HEK293 (cell line): ENCODE measurements around the gene GRID2.

Experiments
- CTCF ChIA-PET: fragments of 350-600 bp; formaldehyde crosslinking; extraction: SDS; loops from one replicate; lab custom pipeline; 2021; ENCODE audit warnings: antibody characterized with exemption; lab: Yijun Ruan, JAX
- POLR2A ChIA-PET: fragments of 300-600 bp; formaldehyde crosslinking; extraction: SDS; loops from one replicate; lab custom pipeline; 2020; ENCODE audit warnings: antibody characterized with exemption, inconsistent platforms; lab: Yijun Ruan, JAX
- H3K27ac ChIP-seq: fragments of 200-500 bp; sonication (Bioruptor generic); 2 replicates; pipeline ENCODE4 v1.5.1; 2014; ENCODE audit warnings: low read depth, low read length, control low read depth, inconsistent platforms; ENCODE audit errors: extremely low read depth
- H3K36me3 ChIP-seq, 2 experiments: fragments of 200-500 bp in 1 of 2; sonication (Bioruptor generic) in 1 of 2; 1 replicate in 1 of 2; 2 replicates in 1 of 2; pipeline ENCODE4 v1.5.1; 2014 to 2017; ENCODE audit warnings: inconsistent platforms in 2 of 2, low read length in 2 of 2; ENCODE audit not compliant: control insufficient read depth in 2 of 2, insufficient read depth in 1 of 2
- H3K4me1 ChIP-seq: fragments of 200-500 bp; sonication (Bioruptor generic); 2 replicates; pipeline ENCODE4 v1.5.1; 2014; ENCODE audit warnings: mild to moderate bottlenecking, low read length, inconsistent platforms; ENCODE audit not compliant: control insufficient read depth, insufficient read depth
- H3K4me3 ChIP-seq: 2 replicates; pipeline ENCODE4 v1.5.1; 2011; ENCODE audit warnings: low read depth, mild to moderate bottlenecking, control low read depth, low read length, moderate library complexity
- H3K9me3 ChIP-seq: fragments of 200-500 bp; sonication (Bioruptor generic); 2 replicates; pipeline ENCODE4 v1.5.1; 2014; ENCODE audit warnings: low read depth, low read length, inconsistent platforms; ENCODE audit not compliant: control insufficient read depth, insufficient read depth
- EGR2 ChIP-seq: fragments of 450-650 bp; formaldehyde crosslinking; IDR thresholded peaks from 2 replicates; pipeline ENCODE4 v1.5.1; 2016; ENCODE audit warnings: low read depth, missing biosample characterization, missing genetic modification characterization
- HOXD13 ChIP-seq: sonication (generic); formaldehyde crosslinking; IDR thresholded peaks from 2 replicates; pipeline ENCODE4 v1.8.0; 2022; ENCODE audit warnings: missing genetic modification reagents, borderline replicate concordance
- KLF10 ChIP-seq: fragments of 450-650 bp; IDR thresholded peaks from 2 replicates; pipeline ENCODE4 v1.5.1; 2018; ENCODE audit warnings: missing biosample characterization, mild to moderate bottlenecking, missing genetic modification characterization
- KLF9 ChIP-seq: fragments of 450-650 bp; formaldehyde crosslinking; IDR thresholded peaks from 2 replicates; pipeline ENCODE4 v1.5.1; 2016; ENCODE audit warnings: missing biosample characterization, missing genetic modification characterization, low read depth
- MYNN ChIP-seq: fragments of 450-650 bp; formaldehyde crosslinking; IDR thresholded peaks from 2 replicates; pipeline ENCODE4 v1.5.1; 2016; ENCODE audit warnings: missing biosample characterization, missing genetic modification characterization, borderline replicate concordance
- MZF1 ChIP-seq: fragments of 450-650 bp; formaldehyde crosslinking; IDR thresholded peaks from 2 replicates; pipeline ENCODE4 v1.5.1; 2017; ENCODE audit warnings: missing biosample characterization, missing genetic modification characterization, borderline replicate concordance
- SCRT2 ChIP-seq: fragments of 450-650 bp; formaldehyde crosslinking; IDR thresholded peaks from 2 replicates; pipeline ENCODE4 v1.5.1; 2016; ENCODE audit warnings: missing biosample characterization, missing genetic modification characterization
- SP3 ChIP-seq: fragments of 450-650 bp; formaldehyde crosslinking; IDR thresholded peaks from 2 replicates; pipeline ENCODE4 v1.5.1; 2016; ENCODE audit warnings: missing biosample characterization, missing genetic modification characterization
- ZBTB10 ChIP-seq: fragments of 450-650 bp; formaldehyde crosslinking; IDR thresholded peaks from 2 replicates; pipeline ENCODE4 v1.5.1; 2016; ENCODE audit warnings: missing biosample characterization, missing genetic modification characterization
- ZFP69B ChIP-seq: fragments of 450-650 bp; formaldehyde crosslinking; IDR thresholded peaks from 2 replicates; pipeline ENCODE4 v1.5.1; 2016; ENCODE audit warnings: missing biosample characterization, missing genetic modification characterization
- ZIC2 ChIP-seq: fragments of 450-650 bp; formaldehyde crosslinking; IDR thresholded peaks from 2 replicates; pipeline ENCODE4 v1.5.1; 2016; ENCODE audit warnings: missing biosample characterization, missing genetic modification characterization
- ZNF114 ChIP-seq: fragments of 450-650 bp; formaldehyde crosslinking; IDR thresholded peaks from 2 replicates; pipeline ENCODE4 v1.5.0; 2017; ENCODE audit warnings: missing biosample characterization, missing genetic modification characterization
- ZNF169 ChIP-seq: fragments of 450-650 bp; formaldehyde crosslinking; IDR thresholded peaks from 2 replicates; pipeline ENCODE4 v1.5.1; 2016; ENCODE audit warnings: missing biosample characterization, missing genetic modification characterization
- ZNF184 ChIP-seq: fragments of 450-650 bp; IDR thresholded peaks from 2 replicates; pipeline ENCODE4 v1.5.1; 2018; ENCODE audit warnings: missing biosample characterization, mild to moderate bottlenecking, missing genetic modification characterization
- ZNF221 ChIP-seq: fragments of 450-650 bp; formaldehyde crosslinking; IDR thresholded peaks from 2 replicates; pipeline ENCODE4 v1.5.1; 2017; ENCODE audit warnings: missing biosample characterization, missing genetic modification characterization, borderline replicate concordance
- ZNF311 ChIP-seq: fragments of 450-650 bp; formaldehyde crosslinking; IDR thresholded peaks from 2 replicates; pipeline ENCODE4 v1.5.1; 2017; ENCODE audit warnings: missing biosample characterization, missing genetic modification characterization, borderline replicate concordance
- ZNF341 ChIP-seq: fragments of 450-650 bp; formaldehyde crosslinking; IDR thresholded peaks from 2 replicates; pipeline ENCODE4; 2016; ENCODE audit warnings: low read depth, missing biosample characterization, missing genetic modification characterization
- ZNF398 ChIP-seq: fragments of 450-650 bp; formaldehyde crosslinking; IDR thresholded peaks from 2 replicates; pipeline ENCODE4 v1.5.1; 2017; ENCODE audit warnings: missing biosample characterization, missing genetic modification characterization
- ZNF571 ChIP-seq: fragments of 450-650 bp; formaldehyde crosslinking; IDR thresholded peaks from 2 replicates; pipeline ENCODE4 v1.5.0; 2017; ENCODE audit warnings: missing biosample characterization, missing genetic modification characterization
- ZNF621 ChIP-seq: fragments of 450-650 bp; formaldehyde crosslinking; IDR thresholded peaks from 2 replicates; pipeline ENCODE4 v1.5.1; 2017; ENCODE audit warnings: missing biosample characterization, missing genetic modification characterization
- ZNF76 ChIP-seq: fragments of 450-650 bp; formaldehyde crosslinking; IDR thresholded peaks from 2 replicates; pipeline ENCODE4; 2016; ENCODE audit warnings: low read depth, missing biosample characterization, missing genetic modification characterization, borderline replicate concordance
- ZNF830 ChIP-seq: fragments of 450-650 bp; IDR thresholded peaks from 2 replicates; pipeline ENCODE4 v1.5.0; 2018; ENCODE audit warnings: missing biosample characterization, missing genetic modification characterization, low read depth, mild to moderate bottlenecking, moderate library complexity
- ZSCAN16 ChIP-seq: fragments of 450-650 bp; formaldehyde crosslinking; IDR thresholded peaks from 2 replicates; pipeline ENCODE4 v1.5.1; 2016; ENCODE audit warnings: missing biosample characterization, missing genetic modification characterization
- ZXDB ChIP-seq: fragments of 450-650 bp; formaldehyde crosslinking; IDR thresholded peaks from 2 replicates; pipeline ENCODE4 v1.5.1; 2016; ENCODE audit warnings: missing biosample characterization, missing genetic modification characterization
- TF ChIP-seq, protein P1 (sequence below): fragments of 450-650 bp; formaldehyde crosslinking; IDR thresholded peaks from 2 replicates; pipeline ENCODE4 v1.5.1; 2017; ENCODE audit warnings: missing biosample characterization, missing genetic modification characterization

GRID2 gene

DNA sequence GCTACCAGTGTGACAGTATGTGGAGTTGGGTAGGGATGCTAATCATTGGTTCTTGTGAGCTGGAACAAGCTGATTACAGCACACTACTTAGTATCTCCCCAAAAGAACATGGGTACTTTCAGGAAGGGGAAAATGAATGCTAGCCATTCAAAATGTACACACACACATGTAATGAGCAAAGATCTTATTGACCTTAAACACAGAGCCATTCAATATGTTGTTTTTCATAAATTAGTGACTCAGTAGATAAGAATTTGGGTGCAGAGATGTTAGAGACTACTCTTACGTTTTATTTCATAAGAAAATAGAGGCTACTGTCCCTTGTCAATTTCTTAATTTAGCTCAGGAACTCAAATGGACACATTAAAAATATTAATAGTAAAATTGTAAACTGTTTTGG, 1015.3 kb downstream of the GRID2 start:
- Histone ChIP-seq H3K27ac (no peak overlapping the region), H3K36me3 (no peaks in the 10 kb centered on the region), H3K4me3 (no peak overlapping the region), H3K9me3 (no peaks in the 10 kb centered on the region), H3K4me1 (no peaks in the 10 kb centered on the region)
- ChIA-PET POLR2A (no interaction called here), CTCF (no interaction called here)
- TF ChIP-seq ZNF341 (tag by site-specific recombination) (no peak), HOXD13 (no peak), ZNF169 (tag by site-specific recombination) (no peak), ZNF830 (tag by site-specific recombination) (no peak), ZNF311 (no peak), ZNF221 (tag by site-specific recombination) (no peak), ZIC2 (tag by site-specific recombination) (no peak)

GRCh38 chr4:93320356-93320755, 1016.6 kb downstream of the GRID2 start:
- TF ChIP-seq MYNN (tag by site-specific recombination) (no peak), EGR2 (tag by site-specific recombination) (no peak), ZNF311 (no peak), SCRT2 (no peak), ZNF398 (tag by site-specific recombination) (no peak), ZSCAN16 (no peak), SP3 (tag by site-specific recombination) (no peak), KLF10 (tag by site-specific recombination) (no peak)
- CTCF ChIA-PET, result no interaction called here
- no peaks in the 10 kb centered on the region for H3K36me3 ChIP-seq
- H3K4me1 ChIP-seq, result no peaks in the 10 kb centered on the region
- H3K9me3 ChIP-seq, result no peaks in the 10 kb centered on the region
- no peak overlapping the region for H3K4me3 ChIP-seq
- no peak overlapping the region for H3K27ac ChIP-seq
- POLR2A ChIA-PET, result no interaction called here

GRCh38 chr4:93327346-93327745, 1023.6 kb downstream of the GRID2 start:
- TF ChIP-seq, protein P1, sequence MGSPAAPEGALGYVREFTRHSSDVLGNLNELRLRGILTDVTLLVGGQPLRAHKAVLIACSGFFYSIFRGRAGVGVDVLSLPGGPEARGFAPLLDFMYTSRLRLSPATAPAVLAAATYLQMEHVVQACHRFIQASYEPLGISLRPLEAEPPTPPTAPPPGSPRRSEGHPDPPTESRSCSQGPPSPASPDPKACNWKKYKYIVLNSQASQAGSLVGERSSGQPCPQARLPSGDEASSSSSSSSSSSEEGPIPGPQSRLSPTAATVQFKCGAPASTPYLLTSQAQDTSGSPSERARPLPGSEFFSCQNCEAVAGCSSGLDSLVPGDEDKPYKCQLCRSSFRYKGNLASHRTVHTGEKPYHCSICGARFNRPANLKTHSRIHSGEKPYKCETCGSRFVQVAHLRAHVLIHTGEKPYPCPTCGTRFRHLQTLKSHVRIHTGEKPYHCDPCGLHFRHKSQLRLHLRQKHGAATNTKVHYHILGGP (tag by site-specific recombination), result no peak
- TF ChIP-seq KLF9, result no peak
- TF ChIP-seq ZNF76 (tag by site-specific recombination), result no peak
- no peak for TF ChIP-seq ZNF221 (tag by site-specific recombination)
- TF ChIP-seq ZFP69B (tag by site-specific recombination), result no peak
- TF ChIP-seq MZF1 (tag by site-specific recombination), result no peak
- TF ChIP-seq ZBTB10 (tag by site-specific recombination), result no peak
- TF ChIP-seq ZNF184 (tag by site-specific recombination), result no peak
- no peak for TF ChIP-seq ZNF114 (tag by site-specific recombination)
- no peak for TF ChIP-seq ZXDB (tag by site-specific recombination)
- TF ChIP-seq ZNF571 (tag by site-specific recombination), result no peak
- no peak for TF ChIP-seq ZNF621 (tag by site-specific recombination)
- TF ChIP-seq, all 188 proteins: peak for 0
- Histone ChIP-seq H3K9me3 (no peaks in the 10 kb centered on the region), H3K36me3 (no peaks in the 10 kb centered on the region), H3K4me1 (no peaks in the 10 kb centered on the region), H3K4me3 (no peak overlapping the region), H3K27ac (no peak overlapping the region)
- ChIA-PET POLR2A (no interaction called here), CTCF (no interaction called here)
